ENCODE data around the gene GFPT1.
"Not testable (repeated sequence)": the region's sequence is repeated elsewhere in the genome, so short reads cannot be mapped to it uniquely, and the experiment has no call there.

GFPT1 gene

DNA sequence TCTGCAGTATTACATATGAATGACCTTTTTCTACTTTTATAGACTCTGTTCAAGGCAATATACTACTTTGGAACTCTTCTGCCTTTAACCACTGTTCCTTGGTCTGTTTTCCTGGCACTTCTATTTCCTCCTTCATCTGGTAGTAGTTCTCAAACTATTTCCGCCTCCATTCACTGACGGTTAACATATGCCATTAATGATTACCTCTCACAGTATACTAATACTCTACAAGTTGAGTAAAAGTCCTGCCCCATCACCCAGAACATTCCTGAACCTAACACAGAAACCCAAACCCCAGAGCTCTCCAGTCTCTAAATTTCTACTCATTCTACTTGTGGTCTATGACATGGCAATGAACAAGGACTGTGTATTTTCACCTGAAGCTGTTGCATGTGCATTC is 4.5 kb downstream of the GFPT1 start:
- no peak for DNase-seq

GRCh38 chr2:69381337-69381737 is 5.7 kb downstream of the GFPT1 start:
- DNase-seq, result no peak

DNA sequence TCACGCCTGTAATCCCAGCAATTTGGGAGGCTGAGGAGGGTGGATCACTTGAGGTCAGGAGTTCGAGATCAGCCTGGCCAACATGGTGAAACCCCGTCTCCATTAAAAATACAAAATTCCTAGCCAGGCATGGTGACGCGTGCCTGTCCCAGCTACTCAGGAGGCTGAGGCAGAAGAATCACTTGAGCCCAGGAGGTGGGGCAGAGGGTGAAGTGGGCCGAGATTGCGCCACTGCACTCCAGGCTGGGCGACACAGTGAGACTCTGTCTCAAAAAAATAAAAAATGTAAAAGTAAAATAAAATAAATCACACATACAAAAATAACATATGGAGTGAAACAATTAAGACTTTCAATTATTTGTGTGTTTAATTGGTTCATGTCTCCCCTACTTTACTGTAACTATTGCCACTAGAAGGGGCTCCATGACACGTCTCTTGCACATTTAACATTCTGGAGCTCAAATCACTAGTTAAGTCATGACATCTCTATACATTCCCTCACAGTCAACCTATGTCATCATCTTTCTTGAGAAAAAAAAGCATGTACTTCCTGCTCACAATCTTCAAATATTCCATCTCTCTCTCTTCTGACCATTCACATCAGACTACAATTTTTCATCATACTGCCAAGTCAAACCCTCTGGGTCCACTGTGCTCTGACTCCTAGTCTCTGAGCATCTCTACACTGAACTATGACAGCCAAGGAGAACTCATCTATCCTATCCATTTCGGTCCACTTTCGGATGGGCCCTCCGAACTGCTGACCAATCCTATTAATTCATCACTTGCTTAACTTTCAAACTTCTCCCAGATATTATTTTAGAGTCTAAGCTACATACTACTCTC is 6.7 kb downstream of the GFPT1 start:
- DNase-seq, result no peak

DNA sequence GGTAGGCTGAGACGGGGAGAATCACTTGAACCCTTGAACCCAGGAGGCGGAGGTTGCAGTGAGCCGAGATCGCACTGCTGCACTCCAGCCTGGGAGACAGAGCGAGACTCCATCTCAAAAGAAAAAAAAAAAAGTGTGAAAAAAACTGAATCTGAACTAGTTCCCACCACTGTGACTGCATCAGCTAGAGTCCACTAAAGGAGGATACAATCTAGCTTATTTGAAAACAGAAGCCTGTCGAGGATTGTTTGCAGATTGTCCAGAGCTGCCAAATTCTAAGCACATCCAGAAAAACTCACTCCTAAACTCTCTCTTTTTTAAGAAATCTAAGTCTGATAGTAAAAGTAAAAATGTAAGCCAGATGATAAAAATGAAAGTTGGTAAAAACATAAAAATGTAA is 10.6 kb downstream of the GFPT1 start:
- no peak for DNase-seq

DNA sequence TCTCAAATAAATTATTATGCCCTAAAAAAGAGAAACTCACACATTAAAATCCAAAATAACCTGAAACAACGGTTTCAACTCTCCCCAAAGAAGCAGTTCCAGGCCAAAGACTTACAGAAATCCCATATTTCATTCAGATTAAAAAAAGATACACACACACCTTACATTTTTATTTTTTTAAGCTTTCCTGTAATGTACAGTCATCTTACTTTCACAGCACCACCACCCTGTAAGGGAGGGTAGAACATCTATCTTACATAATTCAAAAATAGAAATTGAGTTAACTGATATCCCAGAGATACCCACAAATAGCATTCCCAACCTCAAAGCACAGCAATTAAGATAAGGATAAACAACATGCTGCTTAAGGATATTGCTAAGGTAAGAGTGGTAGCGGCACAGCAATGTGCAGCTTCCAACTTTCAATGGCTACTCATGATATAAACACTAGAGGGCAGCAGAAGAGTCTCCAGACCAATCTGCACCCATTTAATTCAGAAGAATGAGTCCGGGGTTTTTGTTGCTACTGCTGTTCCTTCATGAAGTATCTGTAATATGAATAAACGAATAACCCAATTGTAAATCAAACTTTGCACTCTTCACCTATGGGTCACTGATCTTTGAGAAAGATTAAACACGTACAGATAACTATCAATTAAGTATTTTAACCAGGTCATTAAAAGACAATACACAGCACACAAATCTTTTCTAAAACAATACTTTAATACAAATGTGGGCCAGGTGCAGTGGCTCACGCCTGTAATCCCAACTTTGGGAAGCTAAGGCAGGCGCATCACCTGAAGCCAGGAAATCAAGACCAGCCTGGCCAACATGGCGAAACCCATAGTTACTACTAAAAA is 11.3 kb downstream of the GFPT1 start:
- no peak for DNase-seq

- DNase-seq, result no peak
Measured at GRCh38 chr2:69372767-69373166, 14.3 kb downstream of the GFPT1 start.

DNA sequence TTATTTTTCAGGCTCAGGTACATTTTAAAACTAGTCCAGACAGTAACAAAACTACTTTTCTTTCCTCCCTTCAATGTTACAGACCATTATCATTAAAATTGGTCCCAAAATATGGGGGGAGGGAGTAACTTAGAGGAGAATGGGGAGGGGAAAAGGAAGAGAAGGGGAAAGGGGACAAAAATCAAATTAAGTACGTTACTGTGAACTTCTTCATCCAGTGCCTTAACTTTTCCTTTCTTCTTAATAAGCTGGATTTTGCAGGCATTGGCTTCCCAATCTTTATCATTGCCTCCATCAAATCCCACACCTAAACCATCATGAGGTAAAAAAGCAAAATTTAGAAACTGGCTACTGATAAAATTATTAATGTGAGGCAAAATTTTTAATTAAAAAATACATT is 17.2 kb downstream of the GFPT1 start:
- no peak for DNase-seq

- DNase-seq, result no peak
Measured at GRCh38 chr2:69368588-69368987, 18.4 kb downstream of the GFPT1 start.

- DNase-seq, result no peak
Measured at GRCh38 chr2:69359371-69359770, 27.7 kb downstream of the GFPT1 start.

DNA sequence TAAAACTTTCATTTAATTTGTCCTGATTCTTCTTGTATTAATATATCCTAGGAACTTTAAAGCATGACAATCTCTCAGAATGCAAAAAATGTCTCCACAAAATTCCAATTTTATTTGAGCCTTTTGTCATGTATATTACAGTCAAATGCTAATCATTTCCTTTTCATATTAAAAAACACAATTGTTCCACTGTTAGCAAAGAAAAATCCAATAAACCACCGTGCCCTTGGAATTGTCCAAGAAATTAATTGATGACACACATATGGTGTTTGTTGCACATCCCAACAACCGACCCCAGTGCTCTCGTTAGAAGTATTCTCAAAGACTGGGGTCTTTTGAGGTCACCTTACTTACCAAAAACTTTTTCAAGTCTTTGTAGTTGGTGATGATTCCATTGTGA is 28.1 kb downstream of the GFPT1 start:
- no peak for DNase-seq

- no peak for DNase-seq
Measured at GRCh38 chr2:69356471-69356870, 30.6 kb downstream of the GFPT1 start.

DNA sequence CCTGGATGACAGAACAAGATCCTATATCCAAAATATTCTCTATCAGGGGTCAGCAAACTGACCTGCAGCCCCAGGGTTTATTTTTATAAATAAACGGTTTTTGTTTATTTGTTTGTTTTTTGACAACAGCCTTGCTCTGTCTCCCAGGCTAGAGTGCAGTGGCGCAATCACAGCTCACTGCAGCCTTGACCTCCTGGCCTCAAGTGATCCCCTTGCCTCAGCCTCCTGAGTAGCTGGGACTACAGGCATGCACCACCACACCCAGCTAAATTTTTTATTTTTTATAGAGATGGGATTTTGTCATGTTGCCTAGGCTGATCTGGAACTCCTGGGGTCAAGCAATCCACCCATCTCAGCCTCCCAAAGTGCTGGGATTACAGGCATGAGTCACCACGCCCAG is 32.1 kb downstream of the GFPT1 start:
- not testable (repeated sequence) for DNase-seq

GRCh38 chr2:69353360-69353759 is 33.7 kb downstream of the GFPT1 start:
- no peak for DNase-seq

DNA sequence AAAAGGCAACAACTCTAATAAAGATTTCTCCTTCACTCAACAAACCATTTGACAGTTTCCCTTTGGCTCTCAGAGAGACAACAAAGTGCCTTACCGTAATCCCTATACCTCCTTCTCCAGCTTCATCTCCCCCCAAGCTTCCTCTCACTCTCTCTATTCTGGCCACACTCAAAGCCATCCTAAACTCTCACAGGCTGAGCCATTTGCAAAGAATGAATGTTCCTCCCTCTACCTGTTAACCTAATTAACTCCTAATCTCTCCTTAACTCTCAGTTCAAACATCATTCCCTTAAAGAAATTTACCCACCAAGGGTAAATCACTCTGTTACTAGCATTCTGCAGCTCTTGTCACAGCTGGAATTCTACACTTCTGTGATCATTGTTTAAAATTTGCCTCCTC is 38.2 kb downstream of the GFPT1 start:
- no peak for DNase-seq

DNA sequence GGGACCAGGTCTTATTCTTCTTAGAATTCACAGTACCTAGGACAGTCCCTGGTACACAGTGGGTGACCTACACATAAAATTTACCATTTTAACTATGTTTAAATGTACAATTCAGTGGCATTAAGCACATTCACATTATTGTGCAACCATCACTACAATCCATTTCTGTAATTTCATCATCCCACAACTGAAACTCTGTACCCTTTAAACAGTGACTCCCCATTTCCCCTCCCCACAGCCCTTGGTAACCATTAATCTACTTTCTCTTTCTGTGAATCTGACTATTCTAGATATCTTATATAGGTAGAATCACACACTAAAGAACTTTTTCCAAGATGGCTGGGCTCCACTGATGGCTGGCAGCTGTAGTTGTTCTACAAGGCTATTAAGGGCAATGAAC is 41.6 kb downstream of the GFPT1 start:
- DNase-seq, result no peak

GRCh38 chr2:69344305-69344704 is 42.7 kb downstream of the GFPT1 start:
- no peak for DNase-seq

DNA sequence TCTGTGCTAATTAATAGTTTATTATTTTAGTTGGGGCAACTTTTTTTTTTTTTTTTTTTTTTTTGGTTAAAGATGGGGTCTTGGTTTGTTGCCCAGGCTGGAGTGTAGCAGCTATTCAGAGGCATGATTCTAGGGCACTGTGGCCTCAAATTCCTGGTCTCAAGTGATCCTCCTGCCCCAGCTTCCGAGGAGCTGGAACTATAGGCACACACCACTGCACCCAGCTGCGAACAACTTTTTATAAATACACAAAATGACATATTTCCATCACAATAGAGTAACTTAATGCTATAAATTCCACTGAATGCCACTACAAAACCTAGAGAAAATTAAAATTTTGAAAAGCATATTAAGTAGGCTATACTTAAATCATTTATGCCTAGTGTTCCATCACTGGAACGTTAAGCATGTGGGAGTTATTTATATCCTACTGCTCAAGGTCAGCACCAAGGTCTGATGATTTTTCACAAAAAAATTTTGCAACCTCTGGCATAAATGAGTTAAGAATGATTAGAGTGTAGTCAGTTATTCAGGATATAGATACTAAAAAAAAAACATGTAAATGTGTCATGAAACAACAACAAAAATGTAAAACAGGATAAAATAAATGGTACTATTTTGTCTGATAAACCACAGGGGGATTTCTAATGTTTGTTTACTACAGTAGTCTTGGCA is 46.8 kb downstream of the GFPT1 start:
- no peak for DNase-seq

DNA sequence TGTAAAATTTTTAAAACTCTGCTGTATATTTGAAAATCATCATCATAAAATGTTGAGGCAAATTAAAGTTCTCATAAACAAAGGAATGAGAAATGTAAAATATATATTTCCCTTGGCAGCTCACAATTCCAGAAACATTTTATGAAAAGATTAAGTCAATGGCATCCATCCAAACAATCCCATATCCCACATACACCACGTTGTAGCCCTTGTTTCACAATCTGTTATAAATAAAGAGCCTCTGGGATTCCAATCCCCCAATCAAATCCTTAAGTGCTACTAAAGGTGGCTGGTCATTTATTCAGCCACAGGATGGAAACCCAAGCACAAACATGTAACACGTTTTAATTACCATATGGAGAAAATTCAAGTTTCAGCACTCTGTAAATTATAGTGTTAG is 51.7 kb downstream of the GFPT1 start:
- no peak for DNase-seq

GRCh38 chr2:69333352-69333751 is 53.7 kb downstream of the GFPT1 start:
- no peak for DNase-seq

- no peak for DNase-seq
Measured at GRCh38 chr2:69330781-69331180, 56.2 kb downstream of the GFPT1 start.

GRCh38 chr2:69322631-69323030 is 64.4 kb downstream of the GFPT1 start:
- no peak for DNase-seq

- no peak for DNase-seq
Measured at GRCh38 chr2:69316550-69316949, 70.5 kb downstream of the GFPT1 start.

- no peak for DNase-seq
Measured at GRCh38 chr2:69315160-69315761, 71.8 kb downstream of the GFPT1 start.

Measured in SIG-M5 (cell line).